ENCODE measurements around the gene GALNT1.

The GALNT1 gene

DNA sequence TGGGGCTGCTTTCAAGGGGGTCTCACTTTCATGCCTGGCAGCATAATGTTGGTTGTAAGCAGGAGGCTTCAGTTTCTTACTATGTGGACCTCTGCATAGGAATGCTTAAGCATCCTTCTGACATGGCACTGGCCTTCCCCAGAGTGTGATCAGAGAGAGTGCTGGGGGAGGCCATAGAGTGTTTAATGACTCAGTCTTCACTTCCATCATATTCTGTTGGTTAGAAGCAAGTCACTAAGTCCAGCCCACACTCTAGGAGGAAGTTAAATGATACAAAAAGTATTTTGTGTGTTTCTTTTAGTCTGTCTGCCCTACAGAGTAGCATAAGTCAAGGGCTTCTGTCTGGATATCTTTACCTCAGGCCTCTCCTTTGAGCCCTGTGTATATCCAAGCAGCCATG, 64.9 kb downstream of the GALNT1 start:
- Histone ChIP-seq H3K4me1 (ENCODE audit: insufficient read depth, poor library complexity, severe bottlenecking) (no peaks in the 10 kb centered on the region), H3K9me3 (ENCODE audit: severe bottlenecking) (no peaks in the 10 kb centered on the region), H3K4me3 (ENCODE audit: severe bottlenecking) (no peak overlapping the region), H3K27ac (ENCODE audit: poor library complexity, severe bottlenecking) (no peak overlapping the region), H3K36me3 (ENCODE audit: low read depth) (no peaks in the 10 kb centered on the region), H3K27me3 (ENCODE audit: insufficient read depth, poor library complexity, severe bottlenecking) (no peaks in the 10 kb centered on the region)
- TF ChIP-seq, protein P1, sequence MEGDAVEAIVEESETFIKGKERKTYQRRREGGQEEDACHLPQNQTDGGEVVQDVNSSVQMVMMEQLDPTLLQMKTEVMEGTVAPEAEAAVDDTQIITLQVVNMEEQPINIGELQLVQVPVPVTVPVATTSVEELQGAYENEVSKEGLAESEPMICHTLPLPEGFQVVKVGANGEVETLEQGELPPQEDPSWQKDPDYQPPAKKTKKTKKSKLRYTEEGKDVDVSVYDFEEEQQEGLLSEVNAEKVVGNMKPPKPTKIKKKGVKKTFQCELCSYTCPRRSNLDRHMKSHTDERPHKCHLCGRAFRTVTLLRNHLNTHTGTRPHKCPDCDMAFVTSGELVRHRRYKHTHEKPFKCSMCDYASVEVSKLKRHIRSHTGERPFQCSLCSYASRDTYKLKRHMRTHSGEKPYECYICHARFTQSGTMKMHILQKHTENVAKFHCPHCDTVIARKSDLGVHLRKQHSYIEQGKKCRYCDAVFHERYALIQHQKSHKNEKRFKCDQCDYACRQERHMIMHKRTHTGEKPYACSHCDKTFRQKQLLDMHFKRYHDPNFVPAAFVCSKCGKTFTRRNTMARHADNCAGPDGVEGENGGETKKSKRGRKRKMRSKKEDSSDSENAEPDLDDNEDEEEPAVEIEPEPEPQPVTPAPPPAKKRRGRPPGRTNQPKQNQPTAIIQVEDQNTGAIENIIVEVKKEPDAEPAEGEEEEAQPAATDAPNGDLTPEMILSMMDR (IDR thresholded peaks at IDR 0.05; ENCODE audit: poor library complexity, severe bottlenecking): no peak
- DNase-seq (ENCODE audit: low spot score) (no peak), ATAC-seq (ENCODE audit: low read depth) (no peak)

DNA sequence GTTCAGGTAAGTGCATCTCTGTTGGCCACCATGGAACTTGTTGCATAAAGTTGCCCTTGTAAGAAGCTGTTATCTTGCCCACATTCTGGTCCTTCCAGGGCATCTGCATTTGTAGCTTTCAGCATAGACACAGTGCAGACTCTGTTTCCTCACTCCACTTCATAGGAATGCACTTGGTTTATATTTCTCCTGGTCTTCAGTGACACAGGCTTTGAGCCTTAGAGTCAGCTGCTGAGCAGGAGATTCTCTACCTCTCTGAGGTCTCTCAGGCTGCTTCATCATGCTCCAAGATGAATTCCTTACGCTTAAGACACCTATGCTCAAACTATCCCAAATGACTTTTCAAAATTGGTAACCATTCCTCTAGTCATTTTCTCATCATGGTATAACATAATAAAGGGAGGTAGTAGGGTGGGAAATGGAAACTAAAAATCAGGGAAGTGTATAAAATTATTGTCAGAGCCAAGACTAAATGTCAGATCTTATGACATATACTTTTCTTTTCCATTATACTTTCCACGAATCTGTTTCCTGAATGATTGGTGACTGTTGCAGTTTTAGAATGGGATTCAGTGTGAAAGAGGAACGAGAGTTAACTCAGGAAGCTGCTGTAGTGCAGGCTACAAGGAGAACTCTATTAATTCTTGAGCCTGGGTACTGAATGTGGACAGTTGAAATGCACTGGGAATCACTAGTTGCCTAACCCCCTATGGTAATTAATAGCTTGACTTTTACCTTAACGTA, 72.0 kb downstream of the GALNT1 start:
- no peaks in the 10 kb centered on the region for H3K36me3 ChIP-seq (ENCODE audit: low read depth)
- no peak for DNase-seq (ENCODE audit: low spot score)
- TF ChIP-seq, protein P1 (IDR thresholded peaks at IDR 0.05; ENCODE audit: poor library complexity, severe bottlenecking): no peak

DNA sequence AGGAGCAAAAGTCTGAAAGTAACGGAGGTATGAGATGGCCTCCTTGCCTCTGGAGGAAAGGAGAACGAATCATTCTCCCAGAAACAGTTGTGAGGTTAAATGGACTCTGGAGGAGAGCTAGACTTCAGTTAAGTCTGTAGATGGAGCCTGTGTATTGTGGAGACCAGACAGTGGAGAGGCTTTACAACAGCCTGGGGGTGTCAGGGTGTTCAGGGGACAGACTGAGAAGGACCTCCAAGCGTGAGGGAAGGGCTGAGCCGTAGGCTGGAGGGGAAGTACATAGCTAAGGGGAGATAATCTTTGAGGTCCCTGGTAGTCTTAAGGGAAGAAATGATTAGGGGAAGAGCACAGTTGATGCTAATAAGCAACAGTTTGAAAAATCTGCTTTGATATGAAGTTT, 76.6 kb downstream of the GALNT1 start:
- H3K27ac ChIP-seq (ENCODE audit: poor library complexity, severe bottlenecking): no peak overlapping the region
- ATAC-seq (ENCODE audit: low read depth): no peak
- H3K4me3 ChIP-seq (ENCODE audit: severe bottlenecking): no peak overlapping the region
- no peak for DNase-seq (ENCODE audit: low spot score)
- H3K9me3 ChIP-seq (ENCODE audit: severe bottlenecking): no peaks in the 10 kb centered on the region
- no peaks in the 10 kb centered on the region for H3K4me1 ChIP-seq (ENCODE audit: insufficient read depth, poor library complexity, severe bottlenecking)
- H3K27me3 ChIP-seq (ENCODE audit: insufficient read depth, poor library complexity, severe bottlenecking): no peaks in the 10 kb centered on the region
- peaks cover 3% of the 10 kb centered on the region; the same call in 1 of the 2 replicates for H3K36me3 ChIP-seq (ENCODE audit: low read depth)
- TF ChIP-seq, protein P1 (IDR thresholded peaks at IDR 0.05; ENCODE audit: poor library complexity, severe bottlenecking): no peak

More for the DNA sequence above, 72.0 kb downstream of the GALNT1 start:
- Histone ChIP-seq H3K4me1 (ENCODE audit: insufficient read depth, poor library complexity, severe bottlenecking) (no peaks in the 10 kb centered on the region), H3K27ac (ENCODE audit: poor library complexity, severe bottlenecking) (no peak overlapping the region), H3K9me3 (ENCODE audit: severe bottlenecking) (no peaks in the 10 kb centered on the region), H3K27me3 (ENCODE audit: insufficient read depth, poor library complexity, severe bottlenecking) (no peaks in the 10 kb centered on the region), H3K4me3 (ENCODE audit: severe bottlenecking) (no peak overlapping the region)
- no peak for ATAC-seq (ENCODE audit: low read depth)

DNA sequence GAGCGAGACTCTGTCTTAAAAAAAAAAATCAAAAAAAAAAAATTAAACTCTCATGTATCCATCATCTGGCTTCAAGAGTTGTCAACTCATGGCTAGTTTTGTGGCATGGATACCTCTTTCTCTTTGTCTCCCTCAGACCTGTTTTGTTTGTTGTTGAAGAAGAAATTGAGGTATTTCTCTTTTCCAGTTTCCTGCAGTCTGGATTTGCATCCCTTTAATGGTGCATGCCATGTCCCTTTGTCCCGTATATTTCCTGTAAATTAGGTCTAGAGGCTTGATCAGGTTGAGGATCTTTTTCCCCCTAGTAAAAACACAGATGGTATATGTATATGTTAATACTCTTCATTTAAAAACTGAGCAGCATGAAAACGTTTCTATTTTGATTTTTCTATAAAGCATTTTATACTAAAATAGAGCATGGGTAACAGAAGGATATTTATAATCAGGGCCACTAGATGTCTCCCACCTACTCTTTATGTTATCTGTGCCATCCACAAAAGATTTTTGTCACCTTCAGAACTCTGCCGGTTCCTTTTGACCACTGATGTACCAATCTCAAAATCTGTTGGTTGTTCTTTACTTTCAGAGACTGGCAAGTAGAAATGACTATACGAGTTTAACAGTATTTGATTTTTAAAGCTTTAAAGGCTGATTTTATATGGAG, 80.1 kb downstream of the GALNT1 start:
- Histone ChIP-seq H3K36me3 (ENCODE audit: low read depth) (peaks cover 26% of the 10 kb centered on the region), H3K27me3 (ENCODE audit: insufficient read depth, poor library complexity, severe bottlenecking) (no peaks in the 10 kb centered on the region), H3K4me1 (ENCODE audit: insufficient read depth, poor library complexity, severe bottlenecking) (no peaks in the 10 kb centered on the region), H3K27ac (ENCODE audit: poor library complexity, severe bottlenecking) (no peak overlapping the region), H3K4me3 (ENCODE audit: severe bottlenecking) (no peak overlapping the region), H3K9me3 (ENCODE audit: severe bottlenecking) (no peaks in the 10 kb centered on the region)
- DNase-seq (ENCODE audit: low spot score): no peak
- no peak for ATAC-seq (ENCODE audit: low read depth)
- TF ChIP-seq, protein P1 (IDR thresholded peaks at IDR 0.05; ENCODE audit: poor library complexity, severe bottlenecking): peak; percentile 48

All from RWPE2 (cell line).